GM21447 (cell line): Measurements from ENCODE around the gene NFKBIL1.
"Not testable (repeated sequence)": the region's sequence is repeated elsewhere in the genome, so short reads cannot be mapped to it uniquely, and the experiment has no call there.

Experiments
- ATAC-seq: cut with Tn5 transposase; IDR thresholded peaks from one replicate; pipeline ENCODE4 v1.9.1; 2021; ENCODE audit not compliant: unreplicated experiment

Gene NFKBIL1

GRCh38 chr6:31534521-31535040 lies 12.8 kb upstream of the NFKBIL1 start:
- no peak for ATAC-seq

DNA sequence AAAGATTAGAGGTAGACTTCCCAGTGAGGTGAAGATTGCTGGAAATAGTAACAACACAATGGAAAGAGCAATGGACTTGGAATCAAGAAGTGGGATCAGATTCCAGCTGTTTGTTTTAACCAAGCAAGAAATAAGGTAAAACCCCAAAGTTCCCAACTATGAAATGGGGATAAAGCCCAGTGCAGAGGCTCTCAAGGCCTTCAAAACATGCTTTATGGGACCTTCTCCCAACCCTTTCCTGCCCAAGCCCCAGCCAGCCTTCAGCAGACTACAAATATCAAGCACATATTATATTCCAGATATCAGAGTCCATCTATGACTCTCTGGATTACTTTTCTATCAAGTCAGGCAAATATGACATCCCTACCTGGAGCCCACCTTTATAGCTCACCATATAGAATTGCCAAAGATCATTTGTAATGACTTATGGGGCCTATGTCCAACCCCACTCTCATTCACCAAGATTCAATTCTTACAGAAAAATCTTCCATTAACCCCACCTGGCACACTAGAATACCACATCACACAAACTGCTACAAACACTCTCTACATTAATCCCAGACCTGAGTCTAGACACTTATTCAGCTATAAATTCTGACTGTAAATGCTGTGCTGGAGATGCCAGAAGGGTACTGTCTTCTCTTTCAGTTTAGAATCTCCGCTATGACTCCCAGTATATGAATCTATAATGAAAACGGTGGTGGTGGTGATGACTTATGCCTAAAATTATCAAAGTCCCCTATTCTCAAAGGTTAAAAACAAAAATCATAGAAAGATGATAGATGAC lies 11.7 kb upstream of the NFKBIL1 start:
- no peak for ATAC-seq

GRCh38 chr6:31538805-31539400 lies 8.5 kb upstream of the NFKBIL1 start:
- ATAC-seq, result no peak

DNA sequence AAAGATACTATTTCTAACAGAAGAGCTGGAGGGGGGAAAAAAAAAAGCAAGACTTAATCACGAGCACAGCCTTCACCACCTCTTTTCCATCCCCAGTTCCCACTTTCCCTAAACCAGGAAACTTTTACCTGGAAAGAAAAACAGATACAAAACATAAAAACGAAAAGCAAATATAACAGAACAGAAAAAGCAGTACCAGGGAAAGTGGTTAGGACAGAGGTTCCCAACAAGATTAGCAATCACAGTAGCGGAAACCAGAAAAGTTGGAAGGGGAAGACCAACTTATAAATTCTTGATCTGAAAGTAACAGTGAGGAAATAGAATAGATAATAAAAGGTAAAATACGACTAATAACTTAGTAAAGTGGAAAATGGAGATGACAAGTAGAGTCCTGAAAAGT lies 6.8 kb upstream of the NFKBIL1 start:
- ATAC-seq, result no peak

GRCh38 chr6:31541059-31541657 lies 6.2 kb upstream of the NFKBIL1 start:
- ATAC-seq, result no peak

- peak; percentile 67 for ATAC-seq
These were observed 5.5 kb upstream of the NFKBIL1 start, which contains the start of gene DDX39B for GRCh38 chr6:31541658-31542521. TSS of gene DDX39B (minus strand) at chr6:31542003. CDS start at chr6:31540532, 1,471 bp downstream.

DNA sequence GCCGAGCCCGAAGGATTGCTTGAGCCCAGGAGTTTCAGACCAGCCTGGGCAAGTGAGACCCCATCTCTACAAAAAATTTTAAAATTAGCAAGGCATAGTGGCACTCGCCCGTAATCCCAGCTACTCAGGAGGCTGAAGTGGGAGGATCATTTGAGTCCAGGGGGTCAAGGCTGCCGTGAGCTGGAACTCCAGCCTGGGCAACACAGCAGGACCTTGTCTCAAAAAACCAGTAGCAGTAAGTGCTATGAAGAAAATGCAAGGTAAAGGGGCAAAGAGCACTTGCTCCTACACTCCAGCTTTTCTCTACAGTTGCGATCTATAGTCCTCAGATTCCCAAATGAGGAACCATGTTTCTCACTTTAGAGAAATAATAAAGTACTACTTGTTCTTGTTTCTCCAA lies 3.8 kb upstream of the NFKBIL1 start:
- no peak for ATAC-seq

GRCh38 chr6:31544676-31545075 lies 2.7 kb upstream of the NFKBIL1 start:
- ATAC-seq, result no peak

DNA sequence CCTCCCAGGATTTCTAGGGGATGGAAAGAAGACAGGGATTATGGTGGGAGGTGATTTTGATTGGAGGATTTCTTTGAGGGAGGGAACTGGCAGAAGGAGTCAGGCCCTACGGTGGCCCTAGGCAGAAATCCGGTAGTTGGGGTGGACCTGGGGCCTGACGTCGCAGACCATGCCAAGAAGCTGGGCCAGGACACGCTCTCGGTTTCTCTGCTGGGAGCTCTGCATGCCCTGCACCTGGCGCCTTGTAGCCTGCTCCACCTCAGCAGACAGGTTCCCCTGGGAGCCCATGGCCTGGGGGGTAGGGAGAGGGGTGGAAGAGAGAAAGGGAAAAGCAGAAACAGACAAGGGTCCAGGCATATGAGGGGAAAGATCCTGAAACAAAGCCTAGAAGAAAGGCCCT lies 2.1 kb upstream of the NFKBIL1 start:
- no peak for ATAC-seq

GRCh38 chr6:31546339-31546957 lies 960 bp upstream of the NFKBIL1 start, which contains the start of gene ATP6V1G2:
TSS of gene ATP6V1G2 (minus strand) at chr6:31546608. CDS start at chr6:31546559, 49 bp downstream.
- ATAC-seq, result peak; percentile 44

- ATAC-seq, result no peak
These were observed 527 bp downstream of the NFKBIL1 start for GRCh38 chr6:31547727-31548543.

GRCh38 chr6:31548544-31548873 lies 1.1 kb downstream of the NFKBIL1 start:
- no peak for ATAC-seq

DNA sequence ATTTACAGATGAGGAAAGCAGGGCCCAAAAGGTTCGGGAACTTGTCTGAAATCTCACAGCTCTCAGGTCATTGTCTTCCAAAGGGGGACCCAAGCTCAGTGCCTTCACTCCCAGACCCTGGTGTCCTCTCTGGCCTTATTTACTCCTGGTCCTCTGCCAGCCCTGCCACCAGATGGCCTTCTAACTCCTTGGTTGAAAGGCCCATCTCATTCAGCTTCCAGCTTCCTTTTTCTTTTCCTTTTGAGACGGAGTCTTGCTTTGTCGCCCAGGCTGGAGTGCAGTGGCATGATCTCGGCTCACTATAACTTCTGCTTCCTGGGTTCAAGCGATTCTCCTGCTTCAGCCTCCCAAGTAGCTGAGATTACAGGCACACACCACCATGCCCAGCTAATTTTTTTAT lies 4.0 kb downstream of the NFKBIL1 start:
- not testable (repeated sequence) for ATAC-seq

- no peak for ATAC-seq
These were observed 8.9 kb downstream of the NFKBIL1 start for GRCh38 chr6:31556307-31556706.

GRCh38 chr6:31557443-31558317 lies 10.3 kb downstream of the NFKBIL1 start:
- ATAC-seq, result no peak

DNA sequence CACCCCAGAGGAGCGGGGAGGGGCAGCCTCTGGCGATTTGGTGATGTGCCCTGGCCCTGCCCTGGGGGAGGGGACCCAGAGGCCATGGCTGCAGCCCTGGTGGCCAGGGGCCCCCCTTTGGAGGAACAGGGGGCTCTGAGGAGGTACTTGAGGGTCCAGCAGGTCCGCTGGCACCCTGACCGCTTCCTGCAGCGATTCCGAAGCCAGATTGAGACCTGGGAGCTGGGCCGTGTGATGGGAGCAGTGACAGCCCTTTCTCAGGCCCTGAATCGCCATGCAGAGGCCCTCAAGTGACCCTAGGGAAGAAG lies 10.9 kb downstream of the NFKBIL1 start:
- no peak for ATAC-seq

DNA sequence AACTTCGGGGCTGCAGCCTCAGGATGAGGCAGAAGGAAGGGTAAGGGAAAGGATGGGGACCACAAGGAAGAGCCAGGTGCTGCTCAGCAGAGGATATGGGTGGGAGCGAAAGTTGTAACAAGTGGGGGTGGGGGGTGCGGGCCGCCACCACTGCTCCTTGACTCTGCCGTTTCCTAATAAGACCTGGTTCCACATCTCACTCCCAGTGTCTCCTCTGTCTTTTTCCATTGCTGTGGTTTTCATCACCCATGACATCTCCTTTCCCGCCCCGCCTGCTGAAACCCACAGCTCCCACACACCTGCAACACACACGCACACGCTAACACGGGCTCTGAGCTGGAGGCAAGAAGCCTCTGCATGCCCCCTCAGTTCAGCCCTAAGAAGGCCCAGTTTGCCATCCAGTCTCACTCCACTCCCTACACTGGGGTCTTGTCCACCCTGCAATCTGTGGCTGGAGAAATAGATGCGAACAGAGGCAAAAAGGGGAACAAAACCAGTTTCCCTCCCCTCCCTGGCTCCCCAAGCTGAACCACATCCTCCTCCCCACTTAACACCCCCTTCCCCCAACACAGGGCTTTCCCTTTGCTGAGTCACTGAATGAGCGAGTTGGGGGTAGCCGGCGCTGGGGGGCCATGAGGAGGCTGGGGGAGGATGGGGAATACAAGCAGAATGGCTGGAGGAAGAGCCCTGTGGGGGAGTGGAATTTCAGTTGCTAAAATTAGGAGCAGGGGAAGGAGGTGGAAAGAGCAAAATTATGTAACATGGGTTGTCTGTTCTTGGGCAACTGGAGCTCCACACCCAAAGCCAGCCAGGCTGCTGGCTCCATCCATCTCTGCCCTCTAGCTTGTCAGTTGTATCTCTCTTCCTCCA lies 11.5 kb downstream of the NFKBIL1 start:
- no peak for ATAC-seq

GRCh38 chr6:31559606-31559957 lies 12.2 kb downstream of the NFKBIL1 start:
- peak; percentile 1 for ATAC-seq
